GM18858 (cell line): Measurements from ENCODE around the gene GSDME.

Experiments
- ATAC-seq: cut with Tn5 transposase; IDR thresholded peaks from one replicate; pipeline ENCODE4 v1.9.1; 2021; ENCODE audit not compliant: unreplicated experiment

GSDME gene

DNA sequence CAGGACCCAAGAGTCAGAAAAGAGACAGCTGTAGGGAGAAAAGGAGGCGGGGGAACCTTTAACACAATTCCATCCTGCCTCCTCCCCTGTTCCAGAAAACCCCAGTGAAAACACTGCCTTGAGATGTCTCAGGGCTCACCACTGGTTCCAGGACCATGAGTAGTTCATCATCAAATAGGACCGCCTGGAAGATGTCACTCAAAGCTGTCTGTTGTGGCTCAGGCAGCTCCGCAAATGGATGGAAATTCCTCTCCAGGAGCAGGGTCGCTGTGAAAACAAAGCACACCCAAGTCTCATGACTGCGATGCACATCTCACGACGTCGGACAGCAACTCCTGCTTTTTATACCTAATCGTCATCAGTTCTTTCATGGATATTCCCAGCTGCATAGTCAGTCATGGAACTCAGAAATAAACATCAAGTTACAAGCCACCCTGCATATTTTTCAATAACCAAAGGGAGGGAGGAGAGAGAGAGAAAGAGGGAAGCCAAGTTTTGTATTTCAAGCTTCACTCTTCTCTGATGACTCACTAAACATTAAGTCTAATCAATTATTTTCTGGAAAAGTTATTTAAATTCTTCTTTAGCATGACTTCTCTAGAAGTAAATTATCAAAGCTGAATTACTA, 49.2 kb downstream of the GSDME start:
- no peak for ATAC-seq

DNA sequence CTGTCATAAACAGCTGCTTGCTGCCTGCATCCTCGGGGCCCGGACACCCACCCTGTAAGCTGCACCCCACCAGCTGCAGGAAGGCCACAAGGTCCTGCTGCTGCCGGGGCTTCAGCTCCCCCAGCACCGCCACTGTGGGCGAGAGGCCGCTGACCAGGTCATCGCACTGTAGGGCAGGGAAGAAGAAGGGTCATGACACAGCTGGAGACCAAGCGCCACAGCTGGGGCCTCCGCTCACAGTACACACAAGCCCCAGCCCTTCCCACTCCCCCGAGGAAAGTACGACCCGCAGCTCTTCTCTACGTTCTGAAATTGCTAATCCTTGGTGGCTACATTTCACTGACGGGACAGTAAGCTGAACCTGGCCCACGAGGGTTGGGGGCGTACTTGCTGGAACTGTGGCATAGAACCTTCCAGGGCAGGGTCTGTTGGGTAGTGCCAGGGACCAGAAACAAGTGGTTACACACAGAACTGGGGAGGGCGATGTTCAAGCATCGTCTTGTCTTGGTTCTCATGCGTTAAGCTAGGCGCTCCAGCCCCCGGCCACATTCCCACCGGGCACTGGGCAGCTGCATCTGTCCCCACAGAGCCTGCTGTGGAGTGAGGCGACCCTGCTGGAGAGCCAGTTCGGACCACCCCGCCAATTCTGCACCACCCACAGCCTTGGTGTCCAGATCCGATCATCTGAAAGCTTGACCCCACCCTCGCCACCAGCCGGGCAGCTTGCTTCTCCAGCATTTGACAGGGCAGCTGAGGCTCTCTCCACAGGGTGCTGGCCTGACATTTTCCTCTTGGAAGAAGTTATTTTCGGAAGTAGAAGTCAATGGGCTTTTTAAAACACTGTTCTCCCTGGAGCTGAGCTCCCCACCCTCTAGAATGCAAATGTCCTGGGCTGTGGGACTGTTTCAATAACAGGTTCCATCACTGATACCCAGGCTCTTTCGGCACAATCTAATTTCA, 50.8 kb downstream of the GSDME start:
- no peak for ATAC-seq

DNA sequence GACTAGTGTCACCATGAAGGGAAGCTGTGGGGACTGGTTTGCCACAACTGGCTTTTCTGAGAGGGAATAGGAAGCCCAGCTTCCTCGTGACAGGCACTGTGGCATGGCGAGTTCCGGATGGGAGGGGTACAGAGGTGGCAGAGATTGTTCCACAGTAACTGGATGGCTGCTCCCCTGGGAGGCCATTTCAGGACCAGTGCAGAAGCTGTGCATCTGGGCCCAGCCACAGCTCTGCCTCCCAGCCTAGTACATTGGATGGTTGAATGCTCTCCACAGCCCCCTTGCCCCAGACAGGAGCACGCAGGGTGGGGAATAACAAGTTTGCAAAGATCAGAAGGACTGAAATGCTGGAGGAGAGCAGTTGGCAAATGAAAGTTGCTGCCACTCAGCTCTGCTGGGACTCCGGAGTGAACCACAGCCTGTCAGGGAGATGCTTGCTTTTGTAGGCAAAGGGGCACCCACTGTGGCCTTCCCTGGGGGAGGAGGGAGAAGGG, 51.8 kb downstream of the GSDME start:
- no peak for ATAC-seq

DNA sequence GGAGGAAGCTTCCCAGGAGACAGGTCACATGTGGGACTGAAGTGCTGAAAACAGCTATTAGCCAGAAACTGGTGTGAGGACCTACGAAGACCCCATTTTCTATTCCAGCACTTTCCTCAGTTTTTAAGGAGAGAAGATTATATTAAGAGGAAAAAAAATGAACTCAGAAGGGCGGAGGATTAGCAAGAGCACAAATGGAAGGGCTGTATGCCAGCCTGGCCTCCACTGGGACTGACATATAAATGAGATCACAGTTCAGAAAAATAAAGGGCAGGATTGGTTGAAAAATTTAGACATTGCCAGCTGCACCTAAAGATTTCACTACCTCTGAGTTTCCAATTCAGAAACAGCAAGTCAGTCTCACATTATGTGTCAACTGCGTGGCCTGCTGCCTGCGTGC, 53.0 kb downstream of the GSDME start:
- no peak for ATAC-seq

DNA sequence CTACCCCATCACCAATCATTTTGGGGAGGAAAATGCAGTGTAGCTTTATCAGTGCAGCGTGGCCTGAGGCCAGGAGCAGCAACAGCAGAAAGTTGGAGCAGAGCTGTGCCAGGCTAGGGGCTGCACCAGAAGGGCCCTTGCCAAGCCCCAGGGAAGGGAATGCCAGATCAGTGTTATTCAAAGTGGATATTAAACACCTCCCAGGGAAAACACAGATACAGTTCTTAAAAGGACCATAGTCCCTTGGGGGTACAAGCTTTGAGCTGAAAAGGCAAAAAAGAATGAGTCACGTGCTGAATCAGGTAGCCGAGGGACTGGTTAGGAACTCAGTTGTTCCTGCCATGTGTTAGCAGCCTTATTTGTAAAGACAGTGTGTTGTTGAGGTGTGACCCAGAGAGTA, 54.0 kb downstream of the GSDME start:
- no peak for ATAC-seq

DNA sequence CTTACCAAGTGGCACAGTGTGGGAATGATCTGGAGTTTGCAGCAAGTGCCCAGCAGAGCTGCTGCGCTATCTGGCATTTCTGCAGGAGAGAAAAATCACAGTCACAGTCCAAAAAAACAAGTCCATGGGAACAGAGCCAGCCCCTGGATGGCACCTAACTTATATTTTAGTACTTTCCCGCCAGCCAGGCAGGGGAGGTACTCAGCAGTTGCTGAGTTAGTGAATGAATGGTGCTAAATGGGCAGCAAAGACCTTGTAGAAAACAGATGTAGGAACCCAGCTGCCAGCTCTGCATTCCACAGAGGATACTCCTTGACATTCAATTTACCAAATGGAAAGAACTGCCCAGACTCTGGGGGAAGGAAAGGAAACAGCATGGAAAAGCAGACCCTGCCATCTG, 54.5 kb downstream of the GSDME start:
- no peak for ATAC-seq

DNA sequence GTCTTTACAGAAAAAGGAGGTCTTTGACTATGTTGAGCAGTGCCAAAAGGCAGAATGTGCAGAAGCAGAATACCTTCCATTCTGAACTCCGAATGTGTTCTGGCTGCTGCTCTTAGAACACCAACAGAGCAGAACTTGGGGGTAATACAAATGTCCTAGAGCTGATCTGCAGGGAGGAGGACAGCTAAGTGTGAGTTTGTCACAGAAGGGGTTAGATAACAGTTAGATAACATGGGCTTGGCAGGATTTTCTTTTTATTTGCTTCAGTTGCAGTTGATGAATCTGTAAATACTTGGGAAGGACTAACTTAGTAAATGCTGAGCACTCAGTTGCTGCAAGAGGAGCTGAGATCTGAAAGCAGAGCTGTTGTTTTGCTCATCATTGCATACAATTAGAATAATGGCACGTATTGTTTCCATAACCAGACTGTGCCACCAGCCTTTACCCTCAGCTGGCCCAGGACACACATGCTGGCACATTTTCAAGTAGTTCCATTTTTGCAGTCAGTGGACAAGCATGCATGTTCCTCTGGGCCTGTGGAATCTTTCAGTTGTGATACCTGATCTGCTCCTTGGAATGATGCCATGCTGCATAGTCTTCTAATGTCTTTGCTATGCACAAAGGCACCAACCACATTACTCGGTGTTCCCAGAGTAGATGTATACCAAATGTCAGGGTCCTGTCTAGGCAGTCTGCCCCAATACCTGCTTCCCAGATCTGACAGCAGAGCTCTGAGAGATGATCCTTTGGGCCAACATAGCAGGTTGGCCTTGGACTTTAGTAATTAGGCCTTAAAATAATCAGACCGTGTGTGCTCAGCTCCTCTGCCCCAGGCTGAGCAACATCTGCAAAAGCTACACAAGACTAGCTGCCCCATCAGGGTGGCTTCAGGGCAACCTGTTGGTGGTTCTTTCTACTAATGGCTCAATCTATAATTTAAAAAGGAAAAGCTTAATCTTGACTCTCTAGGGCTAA, 55.7 kb downstream of the GSDME start:
- no peak for ATAC-seq

DNA sequence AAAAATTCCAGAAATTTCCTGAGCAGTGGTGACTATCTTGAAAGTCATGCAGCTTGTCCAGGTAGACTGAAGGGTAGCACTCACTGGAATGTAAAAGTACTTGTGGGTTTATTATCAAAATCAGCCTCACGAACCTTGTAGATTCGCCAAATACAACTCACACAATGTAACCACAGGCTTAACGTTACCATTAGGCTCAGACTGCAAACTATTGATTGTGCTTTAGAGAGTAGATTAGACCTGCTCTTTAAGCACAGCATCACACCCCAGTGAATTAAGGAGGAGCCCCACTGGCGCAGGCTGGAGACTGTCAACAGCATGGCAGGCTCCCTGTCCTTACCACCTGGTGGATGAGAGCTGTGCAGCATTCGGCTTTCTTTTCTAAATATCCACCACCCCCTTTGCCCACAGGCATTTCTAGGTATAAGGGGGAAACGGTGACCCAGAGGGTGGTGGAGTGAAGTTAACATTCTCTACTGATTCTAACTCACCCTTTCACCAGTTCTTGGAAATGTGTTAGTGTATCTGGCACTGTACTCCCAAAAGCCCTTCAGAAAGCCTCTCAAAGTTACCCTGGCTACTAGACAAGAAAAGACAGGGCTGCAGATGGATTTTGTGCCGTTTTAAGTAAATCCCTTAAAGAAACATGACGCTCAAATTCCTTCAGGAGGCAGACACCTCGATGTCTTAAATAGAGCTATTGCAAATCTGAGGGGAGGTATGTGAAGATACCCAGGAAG, 56.6 kb downstream of the GSDME start:
- ATAC-seq: no peak

DNA sequence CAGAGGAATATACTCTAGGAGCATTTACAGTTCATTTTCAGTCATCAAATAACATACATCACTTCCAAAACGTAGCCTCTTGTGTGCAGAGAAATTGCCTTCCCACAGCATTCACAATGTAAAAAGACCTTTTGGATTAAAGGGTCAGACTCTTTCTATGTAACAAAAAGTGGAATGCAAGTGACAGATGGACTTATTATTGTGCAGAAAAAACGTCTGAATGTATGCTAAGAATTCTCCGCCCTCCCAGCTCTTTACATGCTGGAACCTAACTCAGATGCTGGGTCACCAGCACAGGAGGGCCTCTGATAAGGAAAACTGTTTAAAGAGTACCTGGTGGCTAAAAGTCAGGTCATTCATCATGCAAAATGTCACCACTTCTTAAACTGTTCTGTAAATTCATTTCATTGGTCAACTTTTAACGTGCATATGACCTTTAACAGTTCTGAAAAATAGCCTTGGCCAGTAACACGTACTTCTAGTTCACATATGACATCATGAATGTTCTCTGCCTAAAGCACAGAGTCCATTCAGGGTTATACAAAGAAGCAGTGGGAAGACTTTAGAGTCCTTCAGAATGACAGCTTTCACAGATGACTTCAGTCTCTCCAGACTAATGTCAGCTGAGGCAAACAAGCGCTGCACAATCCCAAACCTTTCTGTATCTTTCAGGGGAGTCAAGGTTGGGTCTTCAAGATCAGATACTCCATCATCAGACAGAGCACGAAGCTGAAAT, 58.6 kb downstream of the GSDME start:
- ATAC-seq: no peak

DNA sequence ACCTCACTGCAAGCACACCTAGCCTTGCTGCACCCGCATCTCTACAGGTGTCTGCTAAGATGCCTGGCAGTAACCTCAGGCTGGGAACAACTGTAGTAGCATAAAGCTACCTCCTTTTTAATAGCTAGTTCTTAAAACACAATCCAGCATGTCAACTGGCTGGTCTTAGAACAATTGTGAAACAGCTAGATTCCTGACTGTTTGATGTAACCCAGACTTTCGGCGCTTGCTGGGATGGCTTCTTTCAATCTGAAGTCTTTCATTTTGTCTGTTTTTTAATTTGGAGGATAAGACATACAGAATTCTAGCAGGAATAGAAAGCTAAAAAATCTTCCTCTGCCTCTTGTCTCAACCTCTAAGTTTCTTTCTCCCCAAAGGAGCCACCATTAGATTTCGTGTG, 59.8 kb downstream of the GSDME start:
- no peak for ATAC-seq

DNA sequence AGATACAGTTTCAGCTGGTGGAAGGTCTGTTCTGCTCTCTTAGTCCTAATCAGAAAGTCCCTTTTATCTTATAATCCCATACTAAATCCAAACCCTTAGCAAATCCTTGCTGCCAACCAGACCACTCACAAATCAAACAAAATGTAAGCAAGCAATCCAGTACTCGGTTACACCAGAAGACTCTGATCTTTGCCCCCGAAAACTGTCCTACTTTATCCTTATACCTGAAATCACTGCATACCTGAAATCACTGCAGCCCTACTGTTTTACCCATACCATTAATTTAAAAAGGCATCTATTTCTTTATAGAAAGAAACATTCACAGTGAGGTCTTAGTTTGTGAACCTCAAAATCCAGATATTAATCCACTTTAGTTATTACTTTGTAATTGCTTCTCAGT, 64.7 kb downstream of the GSDME start:
- ATAC-seq: no peak

DNA sequence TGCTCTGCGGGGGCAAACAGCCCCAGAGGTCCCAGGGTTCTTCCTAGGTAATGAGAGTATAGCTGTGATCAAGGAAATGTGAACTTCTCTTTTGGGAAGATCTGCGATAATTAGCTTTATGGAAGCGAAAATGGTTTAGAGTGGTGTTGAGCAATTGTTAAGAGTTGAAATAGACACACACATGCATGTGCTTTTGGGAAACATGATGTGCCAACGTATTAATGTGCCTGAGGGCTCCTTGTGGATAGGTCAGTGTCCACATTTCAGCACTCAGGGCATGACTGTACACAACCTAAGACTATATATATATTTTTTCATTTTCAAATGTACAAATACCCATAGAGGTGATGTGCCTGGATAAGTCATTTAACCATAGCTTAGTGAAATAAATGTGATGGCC, 67.0 kb downstream of the GSDME start:
- no peak for ATAC-seq

DNA sequence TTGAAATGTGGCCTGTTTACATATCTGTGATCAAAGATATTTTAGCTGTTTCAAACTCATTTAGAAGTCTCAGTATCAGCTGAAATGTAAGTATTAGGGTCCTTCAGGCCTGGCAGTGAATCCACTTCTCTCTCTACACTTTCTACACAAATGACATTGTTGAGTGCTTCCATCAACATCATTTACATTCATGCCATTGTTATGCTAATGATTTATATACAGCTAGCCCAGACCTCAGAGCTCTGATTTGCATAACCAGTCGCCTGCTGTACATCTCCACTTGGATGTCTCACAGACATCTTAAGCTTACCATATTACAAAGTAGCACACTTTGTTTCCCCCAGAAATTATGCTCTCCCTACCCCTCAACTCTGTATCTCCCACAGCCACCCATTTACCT, 71.6 kb downstream of the GSDME start:
- no peak for ATAC-seq

DNA sequence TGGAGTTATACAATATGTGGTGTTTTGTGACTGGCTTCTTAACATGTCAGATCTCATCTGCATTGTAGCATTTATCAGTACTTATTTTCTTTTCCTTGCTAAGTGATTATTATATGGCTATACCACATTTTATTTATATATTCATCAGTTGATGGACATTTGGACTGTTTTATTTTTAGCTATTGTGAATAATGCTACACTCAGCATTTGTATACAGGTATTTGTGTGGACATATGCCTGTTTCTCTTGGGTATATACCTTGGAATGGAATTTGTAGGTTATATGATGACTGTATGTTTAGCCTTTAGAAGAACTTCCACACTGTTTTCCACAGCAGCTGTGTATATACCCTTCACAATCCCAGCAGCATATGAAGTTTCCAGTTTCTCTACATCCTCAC, 86.5 kb downstream of the GSDME start:
- ATAC-seq: no peak

DNA sequence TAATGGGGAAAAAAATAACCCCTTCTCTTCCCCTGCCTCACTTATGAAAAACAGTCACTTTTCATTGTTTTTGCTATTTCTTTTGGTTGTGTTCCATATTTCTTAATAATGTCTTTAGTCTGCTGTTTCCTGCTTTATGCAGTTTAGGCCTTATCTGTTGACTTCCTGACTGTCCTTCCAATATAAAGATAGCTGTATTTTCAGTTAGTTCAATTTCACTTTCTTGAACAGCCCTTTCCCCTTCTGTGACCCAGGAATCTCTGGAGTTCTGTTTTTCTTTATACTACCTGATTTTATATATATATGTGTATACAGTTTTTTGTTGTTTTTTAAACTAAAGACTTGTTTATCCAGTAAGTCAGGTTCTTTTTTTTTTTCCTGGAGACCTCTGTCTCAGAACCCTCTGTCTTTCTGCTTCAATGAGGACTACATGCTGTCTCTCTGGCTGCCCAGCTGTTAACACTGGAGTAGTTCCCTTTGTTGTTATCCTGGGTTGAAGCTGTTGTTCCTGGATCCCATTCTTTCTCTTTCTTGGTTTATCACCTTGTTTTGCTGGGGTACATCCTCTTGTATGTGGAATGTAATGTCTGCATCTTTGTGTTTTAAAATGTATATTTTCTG, 87.2 kb downstream of the GSDME start:
- ATAC-seq: no peak

DNA sequence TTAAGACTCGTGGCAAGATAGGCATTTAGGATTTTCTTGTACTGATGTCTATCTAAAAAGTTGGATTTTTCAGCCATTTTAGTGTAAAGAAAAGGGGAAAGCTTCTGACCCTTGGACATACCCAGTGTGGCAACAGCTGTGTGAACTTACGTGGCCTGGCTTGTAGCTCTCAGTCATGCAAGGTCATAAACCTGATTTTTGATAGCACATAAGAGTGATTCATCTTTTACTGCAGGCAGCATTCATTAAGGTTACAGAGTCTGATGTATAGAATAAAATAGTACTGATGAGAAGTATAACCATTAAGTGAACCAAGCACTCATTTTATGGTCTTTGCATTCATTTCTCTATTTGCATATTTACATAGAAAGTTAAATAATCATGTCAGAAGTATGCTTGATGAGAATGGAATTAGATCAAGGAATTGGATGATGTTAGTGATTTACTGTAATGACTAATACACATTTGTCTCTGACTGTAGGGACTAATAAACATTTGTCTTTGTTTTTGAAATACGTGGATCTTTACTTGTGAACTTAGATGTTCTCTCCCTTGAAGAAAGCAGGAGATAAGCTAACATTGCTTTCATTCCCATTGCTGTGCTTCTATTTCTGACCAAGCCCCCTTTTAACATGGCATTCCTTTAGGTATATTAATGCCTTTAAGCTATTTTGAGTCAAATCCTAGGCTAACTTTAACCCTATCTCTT, 88.2 kb downstream of the GSDME start:
- no peak for ATAC-seq

DNA sequence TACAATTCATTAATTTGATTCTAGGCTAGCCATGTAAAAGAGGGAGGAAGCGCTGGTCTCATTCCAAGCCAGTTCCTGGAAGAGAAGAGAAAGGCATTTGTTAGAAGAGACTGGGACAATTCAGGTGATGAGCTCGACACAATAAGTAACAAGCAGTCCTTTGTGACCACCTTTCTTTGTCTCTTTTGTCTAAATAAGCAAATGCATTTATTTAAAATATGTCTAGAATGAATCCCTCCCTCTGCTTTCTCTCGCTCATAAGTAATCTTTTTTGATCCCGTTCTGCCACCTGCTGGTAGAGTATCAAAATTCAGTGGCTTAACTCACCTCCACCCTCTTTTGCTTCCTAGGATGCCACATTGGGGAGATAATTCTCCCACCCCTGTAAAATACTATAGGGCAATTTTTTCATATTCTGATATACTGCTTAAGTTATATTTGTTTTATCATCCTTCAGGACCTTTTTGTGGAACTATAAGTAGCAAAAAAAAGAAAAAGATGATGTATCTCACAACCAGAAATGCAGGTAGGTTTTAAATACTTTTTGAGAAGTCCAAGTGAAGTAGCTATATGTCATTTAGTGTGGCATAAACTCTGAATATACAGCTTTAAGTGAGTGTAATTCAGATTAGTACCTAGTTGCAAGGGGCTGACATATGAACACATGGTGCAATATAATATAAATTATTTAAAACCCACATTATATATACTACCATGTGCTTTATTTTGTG, 91.5 kb downstream of the GSDME start:
- no peak for ATAC-seq

DNA sequence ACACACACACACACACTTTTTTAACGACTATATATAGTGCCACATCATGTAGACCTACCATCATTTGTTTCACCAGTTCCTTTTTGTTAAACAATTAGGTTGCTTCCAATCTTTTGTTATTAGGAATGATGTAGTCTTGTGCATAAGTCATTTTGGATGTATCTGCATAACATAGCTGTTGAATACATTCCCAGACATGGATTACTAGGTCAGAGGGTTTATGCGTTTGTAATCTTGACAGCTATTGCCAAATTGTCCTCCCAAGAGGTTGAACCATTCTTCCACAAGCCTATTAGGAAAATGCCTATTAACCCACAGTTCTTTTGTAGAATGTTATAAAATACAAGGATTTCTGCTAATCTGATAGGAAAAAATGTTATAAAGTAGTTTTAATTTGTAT, 96.7 kb downstream of the GSDME start:
- ATAC-seq: no peak
